Mesenchymal stem cell (in vitro differentiated cells and primary cell): ENCODE results near the gene SLC5A10.

Source experiments
- DNase-seq: peaks from one replicate; pipeline ENCODE4 v3.0.0-alpha.2; 2013
- H2AFZ ChIP-seq: one replicate; pipeline ENCODE4 v1.6.1; 2013; ENCODE audit warnings: low read depth, mild to moderate bottlenecking, control low read depth, inconsistent platforms, low read length, moderate library complexity
- H2AK5ac ChIP-seq: 2 replicates; pipeline ENCODE4 v1.6.1; 2013; ENCODE audit warnings: low read length, moderate library complexity, mild to moderate bottlenecking, inconsistent platforms; ENCODE audit not compliant: severe bottlenecking
- H2BK120ac ChIP-seq: one replicate; pipeline ENCODE4 v1.6.1; 2013; ENCODE audit warnings: low read depth, mild to moderate bottlenecking, inconsistent platforms, low read length, moderate library complexity
- H2BK12ac ChIP-seq, 2 experiments: one replicate each; pipeline ENCODE4 v1.6.1; 2013; ENCODE audit warnings: inconsistent platforms in 2 of 2, low read length in 2 of 2, mild to moderate bottlenecking in 2 of 2, moderate library complexity in 2 of 2, control low read depth in 1 of 2
- H2BK15ac ChIP-seq: one replicate; pipeline ENCODE4 v1.6.1; 2013; ENCODE audit warnings: mild to moderate bottlenecking, low read depth, inconsistent platforms; ENCODE audit not compliant: poor library complexity, severe bottlenecking
- H2BK5ac ChIP-seq: 2 replicates; pipeline ENCODE4 v1.6.1; 2013; ENCODE audit warnings: low read depth, mild to moderate bottlenecking, low read length, control low read depth, inconsistent platforms; ENCODE audit not compliant: poor library complexity, severe bottlenecking
- H3K14ac ChIP-seq, 2 experiments: one replicate each; pipeline ENCODE4 v1.6.1; 2013; ENCODE audit warnings: inconsistent platforms in 2 of 2, low read length in 2 of 2, control low read depth in 1 of 2, mild to moderate bottlenecking in 1 of 2, moderate library complexity in 1 of 2
- H3K18ac ChIP-seq, 2 experiments: one replicate each; pipeline ENCODE4 v1.6.1; 2013; ENCODE audit warnings: inconsistent platforms in 2 of 2, low read length in 2 of 2, control low read depth in 1 of 2, low read depth in 1 of 2, mild to moderate bottlenecking in 1 of 2
- H3K23ac ChIP-seq, 2 experiments: one replicate each; pipeline ENCODE4 v1.6.1; 2013; ENCODE audit warnings: inconsistent platforms in 2 of 2, low read length in 2 of 2, mild to moderate bottlenecking in 2 of 2, moderate library complexity in 2 of 2, control low read depth in 1 of 2
- H3K27ac ChIP-seq: 2 replicates; pipeline ENCODE4 v1.5.1; 2013; ENCODE audit warnings: mild to moderate bottlenecking, moderate library complexity, low read length, control low read depth, inconsistent platforms; ENCODE audit not compliant: poor library complexity, severe bottlenecking
- H3K27me3 ChIP-seq, 2 experiments: 2 replicates each; pipeline versions ENCODE4 v1.6.1 to v1.7.0; 2013; ENCODE audit warnings: low read length in 2 of 2, mild to moderate bottlenecking in 2 of 2, moderate library complexity in 2 of 2, control low read depth in 1 of 2, inconsistent platforms in 1 of 2; ENCODE audit not compliant: control insufficient read depth in 1 of 2, insufficient read depth in 1 of 2
- H3K36me3 ChIP-seq, 2 experiments: 2 replicates each; pipeline versions ENCODE4 v1.6.1 to v1.7.0; 2013; ENCODE audit warnings: low read length in 2 of 2, control low read depth in 1 of 2, inconsistent platforms in 1 of 2, low read depth in 1 of 2, mild to moderate bottlenecking in 1 of 2; ENCODE audit not compliant: insufficient read depth in 2 of 2, control insufficient read depth in 1 of 2
- H3K4ac ChIP-seq, 2 experiments: one replicate each; pipeline ENCODE4 v1.6.1; 2013; ENCODE audit warnings: inconsistent platforms in 2 of 2, low read length in 2 of 2, mild to moderate bottlenecking in 2 of 2, moderate library complexity in 2 of 2, control low read depth in 1 of 2, low read depth in 1 of 2
- H3K4me1 ChIP-seq: 2 replicates; pipeline ENCODE4 v1.6.1; 2013; ENCODE audit warnings: low read depth, low read length, control low read depth; ENCODE audit not compliant: control insufficient read depth, insufficient read depth
- H3K4me2 ChIP-seq: 2 replicates; pipeline ENCODE4 v1.6.1; 2013; ENCODE audit warnings: low read length, mild to moderate bottlenecking, inconsistent platforms; ENCODE audit not compliant: poor library complexity, severe bottlenecking
- H3K4me3 ChIP-seq, 2 experiments: 2 replicates each; pipeline versions ENCODE4 v1.5.1 to v1.7.0; 2013; ENCODE audit warnings: low read length in 2 of 2, mild to moderate bottlenecking in 2 of 2, control low read depth in 1 of 2, low read depth in 1 of 2; ENCODE audit not compliant: insufficient read depth in 1 of 2
- H3K79me1 ChIP-seq: replicated peaks from 2 replicates; pipeline ENCODE4 v1.6.1; 2013; ENCODE audit warnings: mild to moderate bottlenecking, control low read depth, low read length, inconsistent platforms; ENCODE audit not compliant: poor library complexity, severe bottlenecking
- H3K9ac ChIP-seq: 2 replicates; pipeline ENCODE4 v1.7.0; 2013; ENCODE audit warnings: mild to moderate bottlenecking, low read length, moderate library complexity
- H3K9me3 ChIP-seq: 2 replicates; pipeline ENCODE4 v1.7.0; 2013; ENCODE audit warnings: mild to moderate bottlenecking, low read length; ENCODE audit not compliant: control insufficient read depth
- H4K8ac ChIP-seq: one replicate; pipeline ENCODE4 v1.6.1; 2013; ENCODE audit warnings: inconsistent platforms, mild to moderate bottlenecking, low read length, moderate library complexity
- H4K91ac ChIP-seq: one replicate; pipeline ENCODE4 v1.6.1; 2013; ENCODE audit warnings: mild to moderate bottlenecking, low read length, inconsistent platforms
- WGBS: methylation state at CpG from one replicate; pipeline ENCODE4 v1.1.7; 2013; ENCODE audit warnings: mixed read lengths; 5-methylcytosine and 5-hydroxymethylcytosine counted together

SLC5A10 gene

GRCh38 chr17:19005137-19005773 lies 53.3 kb downstream of the SLC5A10 start:
- Histone ChIP-seq H3K18ac (peak overlapping the region; percentile 23 to 86), H4K91ac (peak overlapping the region; percentile 68), H3K4me3 (peak overlapping the region; percentile 64 to 72), H3K9me3 (no peaks in the 10 kb centered on the region), H3K27me3 (no peaks in the 10 kb centered on the region), H3K27ac (no peak overlapping the region), H2BK5ac (no peak overlapping the region), H2AFZ (peak overlapping the region; percentile 62), H3K36me3 (peaks cover 3 to 14% of the 10 kb centered on the region in 2 experiments), H2BK15ac (peak overlapping the region; percentile 77), H2BK120ac (no peak overlapping the region), H3K23ac (no peak overlapping the region), H3K9ac (peak overlapping the region; percentile 86), H2BK12ac (peak overlapping the region; percentile 22 to 60), H3K14ac (no peak overlapping the region), H2AK5ac (peak overlapping the region; percentile 71), H3K4me1 (peaks cover 41% of the 10 kb centered on the region), H4K8ac (peak overlapping the region; percentile 85), H3K79me1 (peaks cover 16% of the 10 kb centered on the region), H3K4me2 (peak overlapping the region; percentile 86), H3K4ac (peak overlapping the region; percentile 21 to 63)
- no peak for DNase-seq
- 84% methylated on average over 12 of the region's 13 CpGs for WGBS

GRCh38 chr17:19005789-19006430 lies 53.9 kb downstream of the SLC5A10 start:
- Histone ChIP-seq H2BK15ac (no peak overlapping the region), H2BK5ac (no peak overlapping the region), H2AK5ac (no peak overlapping the region), H3K4me3 (no peak overlapping the region), H3K36me3 (peaks cover 3 to 8% of the 10 kb centered on the region in 2 experiments), H3K18ac (no peak overlapping the region), H2AFZ (no peak overlapping the region), H3K27ac (no peak overlapping the region), H3K79me1 (peaks cover 13% of the 10 kb centered on the region), H3K4me2 (no peak overlapping the region), H3K4me1 (peaks cover 35% of the 10 kb centered on the region), H3K4ac (no peak overlapping the region), H2BK120ac (no peak overlapping the region), H3K9me3 (no peaks in the 10 kb centered on the region), H4K91ac (peak overlapping the region; percentile 7), H3K14ac (no peak overlapping the region), H3K9ac (no peak overlapping the region), H2BK12ac (no peak overlapping the region), H3K27me3 (no peaks in the 10 kb centered on the region), H4K8ac (no peak overlapping the region), H3K23ac (no peak overlapping the region)
- whole genome bisulfite sequencing = 86% methylated on average over 2 of the region's 4 CpGs
- no peak for DNase-seq

- peaks cover 10% of the 10 kb centered on the region for H3K79me1 ChIP-seq
- no peak overlapping the region for H3K27ac ChIP-seq
- no peak for DNase-seq
- H3K14ac ChIP-seq = no peak overlapping the region
- no peak overlapping the region for H2AFZ ChIP-seq
- no peak overlapping the region for H4K91ac ChIP-seq
- no peak overlapping the region for H3K23ac ChIP-seq
- peaks cover under 1 to 6% of the 10 kb centered on the region in 2 experiments for H3K36me3 ChIP-seq
- no peak overlapping the region for H2BK120ac ChIP-seq
- no peak overlapping the region for H3K4ac ChIP-seq
- no peak overlapping the region for H2BK15ac ChIP-seq
- no peak overlapping the region for H3K4me2 ChIP-seq
- H2AK5ac ChIP-seq = no peak overlapping the region
- H2BK12ac ChIP-seq = no peak overlapping the region
- H3K9me3 ChIP-seq = no peaks in the 10 kb centered on the region
- no peak overlapping the region for H3K18ac ChIP-seq
- H2BK5ac ChIP-seq = no peak overlapping the region
- no peak overlapping the region for H3K9ac ChIP-seq
- no peaks in the 10 kb centered on the region for H3K27me3 ChIP-seq
- no peak overlapping the region for H3K4me3 ChIP-seq
- H4K8ac ChIP-seq = no peak overlapping the region
- peaks cover 32% of the 10 kb centered on the region for H3K4me1 ChIP-seq
Measured at GRCh38 chr17:19006698-19007097, 54.7 kb downstream of the SLC5A10 start.

GRCh38 chr17:19009970-19010369 lies 58.0 kb downstream of the SLC5A10 start:
- no peaks in the 10 kb centered on the region for H3K79me1 ChIP-seq
- H2AFZ ChIP-seq = no peak overlapping the region
- no peak for DNase-seq
- no peak overlapping the region for H3K4me2 ChIP-seq
- no peak overlapping the region for H2BK15ac ChIP-seq
- H3K18ac ChIP-seq = no peak overlapping the region
- H3K4me1 ChIP-seq = peaks cover 8% of the 10 kb centered on the region
- no peak overlapping the region for H2BK5ac ChIP-seq
- no peak overlapping the region for H2BK120ac ChIP-seq
- no peak overlapping the region for H4K8ac ChIP-seq
- H3K23ac ChIP-seq = no peak overlapping the region
- no peak overlapping the region for H3K27ac ChIP-seq
- H2BK12ac ChIP-seq = no peak overlapping the region
- H4K91ac ChIP-seq = no peak overlapping the region
- no peak overlapping the region for H3K9ac ChIP-seq
- H2AK5ac ChIP-seq = no peak overlapping the region
- H3K27me3 ChIP-seq = peaks cover 0 to 3% of the 10 kb centered on the region in 2 experiments
- no peaks in the 10 kb centered on the region for H3K9me3 ChIP-seq
- H3K4me3 ChIP-seq = no peak overlapping the region
- H3K36me3 ChIP-seq = no peaks in the 10 kb centered on the region
- WGBS = 95% methylated on average over 12 of the region's 12 CpGs
- no peak overlapping the region for H3K14ac ChIP-seq
- H3K4ac ChIP-seq = no peak overlapping the region
